Activated CD4-positive, alpha-beta T cell treated with anti-CD3 and anti-CD28 coated beads, Interleukin-2, amount 10 ng/mL, durations not matched to agents 24 days and 14 days (primary cell): ENCODE data around the gene IPO5. TPM values are rescaled to one million over a fixed set of nuclear protein-coding genes. Genes with fewer than 3 reads are reported as not detected.

ENCODE experiments used
- DNase-seq: peaks from one replicate; pipeline ENCODE4 v3.0.0; 2022
- H3K27ac Mint-ChIP-seq: one replicate; pipeline ENCODE4 v1.8.0; 2022; ENCODE audit warnings: mild to moderate bottlenecking, mixed read lengths
- H3K27me3 Mint-ChIP-seq: one replicate; pipeline ENCODE4 v1.8.0; 2022; ENCODE audit warnings: mixed read lengths
- H3K36me3 Mint-ChIP-seq: one replicate; pipeline ENCODE4 v1.8.0; 2022; ENCODE audit warnings: low read depth, mild to moderate bottlenecking, mixed read lengths
- H3K4me1 Mint-ChIP-seq: one replicate; pipeline ENCODE4 v1.8.0; 2021; ENCODE audit warnings: mixed read lengths
- H3K4me3 Mint-ChIP-seq: one replicate; pipeline ENCODE4 v1.8.0; 2022; ENCODE audit warnings: mild to moderate bottlenecking, moderate library complexity, mixed read lengths
- H3K9me3 Mint-ChIP-seq: one replicate; pipeline ENCODE4 v1.8.0; 2021; ENCODE audit warnings: mixed read lengths
- intact Hi-C: fragments of 100-400 bp; cut with micrococcal nuclease; formaldehyde crosslinking; loops from one replicate; pipeline ENCODE4 v1.15.1; 2023
- total RNA-seq: library from RNA; stranded (reverse); gene quantifications from 2 replicates; pipeline ENCODE4 v1.2.3, GENCODE V29; 2022

The IPO5 gene
- 243 and 245 TPM in 2 replicates for total RNA-seq

DNA sequence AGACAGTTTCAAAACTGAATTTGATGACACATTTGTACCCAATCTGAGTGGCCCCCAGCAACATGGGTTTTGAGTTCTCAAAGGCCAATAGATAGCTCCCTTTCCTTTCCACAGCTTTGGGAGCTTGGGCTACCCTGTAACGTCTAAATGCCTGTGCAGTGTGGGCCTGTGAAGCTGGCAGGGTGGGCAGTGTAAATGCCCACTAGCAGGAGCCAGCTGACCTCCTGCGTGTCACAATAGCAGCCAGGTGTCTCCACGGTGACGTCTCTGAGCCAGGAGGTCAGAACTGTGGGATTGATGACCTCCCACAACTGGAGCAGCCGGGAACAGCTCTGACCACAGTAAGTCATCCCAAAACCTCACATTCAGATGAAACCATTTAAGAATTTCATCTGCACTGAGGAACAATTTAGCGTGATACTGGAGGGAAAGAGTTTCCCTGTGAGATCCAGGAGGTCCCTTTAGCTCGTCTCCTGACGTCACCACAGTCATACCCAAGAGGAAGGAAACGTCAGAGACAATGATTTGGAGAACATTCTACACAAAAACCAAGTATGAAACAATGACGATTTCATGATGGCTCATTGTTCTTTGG is at the start of gene IPO5:
IPO5 (plus strand) TSS at position 300 of the 595 bp plus-strand sequence. CDS start 23,022 bp downstream, outside the sequence.
- H3K27ac Mint-ChIP-seq, result no peak within 1 kb of the TSS
- peaks cover 3% of the 10 kb centered on the region for H3K9me3 Mint-ChIP-seq
- no peaks in the 10 kb centered on the region for H3K27me3 Mint-ChIP-seq
- no peaks in the 10 kb centered on the region for H3K4me1 Mint-ChIP-seq
- no peak for DNase-seq
- no peaks in the 10 kb centered on the region for H3K36me3 Mint-ChIP-seq
- no peak within 1 kb of the TSS for H3K4me3 Mint-ChIP-seq
- intact Hi-C loops, result no loop called here

DNA sequence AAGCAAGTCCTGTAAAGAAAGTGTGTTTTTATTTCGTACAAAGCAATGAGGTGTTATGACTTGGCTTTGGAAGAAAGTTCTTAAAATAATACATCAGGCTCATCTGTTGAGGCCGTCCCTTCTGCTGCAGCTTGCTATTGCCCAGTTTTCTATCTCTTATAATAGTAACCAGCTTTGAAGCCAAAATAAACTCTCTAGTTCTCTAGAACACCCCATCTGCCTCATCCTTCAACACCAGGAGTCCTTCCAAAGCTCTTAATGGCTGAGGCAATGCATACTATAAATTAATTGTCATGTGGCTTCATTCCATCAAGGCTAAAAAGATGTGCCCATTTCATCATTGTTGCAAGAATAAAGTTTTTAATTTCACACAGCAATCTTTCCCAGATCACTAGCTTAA is 49.4 kb upstream of the IPO5 start:
- Mint-ChIP-seq H3K27ac (no peak overlapping the region), H3K27me3 (no peaks in the 10 kb centered on the region), H3K4me3 (no peak overlapping the region), H3K9me3 (no peaks in the 10 kb centered on the region), H3K36me3 (no peaks in the 10 kb centered on the region), H3K4me1 (no peaks in the 10 kb centered on the region)
- no peak for DNase-seq
- intact Hi-C loops, result no loop called here

DNA sequence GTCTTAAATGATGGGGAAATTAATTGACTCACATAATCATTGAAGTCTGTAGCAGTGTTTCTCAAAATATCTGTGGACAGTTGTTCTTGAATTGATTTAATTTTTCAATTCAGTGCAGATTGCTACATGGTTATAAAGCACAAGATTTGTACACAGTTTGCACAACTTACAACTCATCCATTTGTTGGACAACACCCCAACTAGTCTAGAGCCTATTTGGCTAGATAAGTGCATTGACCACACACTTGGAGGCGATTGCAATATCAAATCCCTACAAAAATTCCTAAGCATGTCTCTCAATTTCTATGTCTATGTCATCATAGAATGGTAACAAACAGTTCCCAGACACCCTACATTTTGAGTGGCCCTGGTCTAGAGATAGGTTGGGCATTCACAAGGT is 48.0 kb upstream of the IPO5 start:
- intact Hi-C loops, result no loop called here
- no peaks in the 10 kb centered on the region for H3K9me3 Mint-ChIP-seq
- H3K4me3 Mint-ChIP-seq, result no peak overlapping the region

DNA sequence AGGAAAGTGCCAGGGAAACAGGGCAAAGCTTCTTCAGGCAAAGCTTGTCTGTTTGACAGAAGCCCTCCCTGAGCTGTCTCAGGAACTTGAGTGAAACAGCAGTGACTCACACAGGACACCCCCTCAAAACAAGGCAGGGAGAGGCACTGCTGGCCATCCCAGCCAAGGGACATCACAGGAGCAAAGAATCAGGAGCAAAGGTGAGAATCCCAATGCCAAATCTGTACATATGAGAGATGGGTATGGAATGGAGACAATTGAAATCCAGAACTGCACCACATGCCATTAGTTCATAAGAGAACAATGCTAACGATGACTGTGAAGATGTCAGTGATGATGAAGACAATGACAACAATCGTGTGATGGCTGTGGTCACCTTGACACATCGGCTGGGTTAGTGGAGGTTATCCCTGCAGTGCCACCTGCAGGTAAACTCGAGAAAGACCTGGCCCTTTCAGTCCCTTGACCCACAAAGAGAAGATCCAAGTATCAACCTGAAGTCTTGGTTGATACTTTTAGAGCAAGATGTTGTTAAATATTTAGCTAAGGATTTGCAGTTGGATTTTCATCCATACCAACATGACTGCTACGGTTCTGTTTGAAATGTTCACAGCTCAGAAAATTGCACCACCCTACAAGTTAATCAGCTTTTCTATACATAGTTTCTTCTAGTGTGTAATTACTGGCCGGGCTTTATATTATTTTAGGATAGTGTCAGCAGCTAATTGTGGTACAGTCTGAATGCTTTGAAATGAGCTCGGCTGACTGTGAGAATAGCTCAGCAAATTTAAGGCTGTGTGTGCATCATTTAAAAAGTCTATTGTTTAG is 42.0 kb upstream of the IPO5 start:
- intact Hi-C loops, result no loop called here
- Mint-ChIP-seq H3K4me3 (no peak overlapping the region), H3K36me3 (no peaks in the 10 kb centered on the region), H3K4me1 (no peaks in the 10 kb centered on the region), H3K27me3 (no peaks in the 10 kb centered on the region), H3K27ac (no peak overlapping the region), H3K9me3 (peaks cover 7% of the 10 kb centered on the region)
- no peak for DNase-seq

More for the DNA sequence above, 48.0 kb upstream of the IPO5 start:
- Mint-ChIP-seq H3K27ac (no peak overlapping the region), H3K36me3 (no peaks in the 10 kb centered on the region), H3K27me3 (no peaks in the 10 kb centered on the region), H3K4me1 (no peaks in the 10 kb centered on the region)
- no peak for DNase-seq

DNA sequence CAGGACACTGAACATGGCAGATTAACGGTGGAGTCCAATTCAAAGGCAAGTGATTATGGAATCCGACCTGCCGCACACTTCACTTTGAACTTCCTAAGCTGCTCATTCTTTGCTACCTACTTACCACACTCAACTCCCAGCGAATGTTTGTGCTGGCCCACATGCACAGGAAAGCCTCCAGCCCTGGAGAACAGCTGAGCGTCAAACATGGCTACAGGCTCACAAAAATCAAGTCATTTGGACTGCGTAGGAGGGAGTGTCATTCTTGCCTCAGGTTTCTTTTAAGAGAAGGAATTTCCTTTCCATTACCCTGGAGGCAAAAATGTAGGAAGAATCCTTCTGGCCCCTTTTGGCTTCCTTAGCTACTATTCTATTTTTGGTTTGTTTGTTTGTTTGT is 41.3 kb upstream of the IPO5 start:
- H3K4me1 Mint-ChIP-seq, result no peaks in the 10 kb centered on the region
- peaks cover 7% of the 10 kb centered on the region for H3K9me3 Mint-ChIP-seq
- no peak for DNase-seq
- no peaks in the 10 kb centered on the region for H3K27me3 Mint-ChIP-seq
- no peak overlapping the region for H3K27ac Mint-ChIP-seq
- intact Hi-C loops, result no loop called here
- H3K4me3 Mint-ChIP-seq, result no peak overlapping the region
- H3K36me3 Mint-ChIP-seq, result no peaks in the 10 kb centered on the region

DNA sequence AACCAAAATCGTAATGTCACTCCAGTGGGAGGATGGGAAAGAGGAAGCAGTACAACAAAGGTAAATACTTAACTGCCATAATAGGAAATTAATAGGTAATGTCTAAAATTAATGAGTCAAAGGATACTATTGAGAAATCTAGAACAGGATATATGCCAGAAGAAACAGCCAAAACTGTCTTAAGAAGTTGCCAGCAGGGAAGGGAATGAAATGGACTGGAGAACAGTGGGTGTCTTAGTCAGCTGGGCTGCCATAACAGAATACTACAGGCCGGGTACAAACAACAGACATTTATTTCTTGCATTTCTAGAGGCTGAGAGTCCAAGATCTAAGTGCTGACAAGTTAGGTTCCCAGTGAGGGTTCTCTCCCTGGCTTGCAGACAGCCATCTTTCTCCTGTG is 40.3 kb upstream of the IPO5 start:
- DNase-seq, result no peak
- H3K4me1 Mint-ChIP-seq, result no peaks in the 10 kb centered on the region
- H3K27ac Mint-ChIP-seq, result no peak overlapping the region
- intact Hi-C loops, result no loop called here
- H3K9me3 Mint-ChIP-seq, result peaks cover 7% of the 10 kb centered on the region
- no peak overlapping the region for H3K4me3 Mint-ChIP-seq
- H3K36me3 Mint-ChIP-seq, result no peaks in the 10 kb centered on the region
- H3K27me3 Mint-ChIP-seq, result no peaks in the 10 kb centered on the region

DNA sequence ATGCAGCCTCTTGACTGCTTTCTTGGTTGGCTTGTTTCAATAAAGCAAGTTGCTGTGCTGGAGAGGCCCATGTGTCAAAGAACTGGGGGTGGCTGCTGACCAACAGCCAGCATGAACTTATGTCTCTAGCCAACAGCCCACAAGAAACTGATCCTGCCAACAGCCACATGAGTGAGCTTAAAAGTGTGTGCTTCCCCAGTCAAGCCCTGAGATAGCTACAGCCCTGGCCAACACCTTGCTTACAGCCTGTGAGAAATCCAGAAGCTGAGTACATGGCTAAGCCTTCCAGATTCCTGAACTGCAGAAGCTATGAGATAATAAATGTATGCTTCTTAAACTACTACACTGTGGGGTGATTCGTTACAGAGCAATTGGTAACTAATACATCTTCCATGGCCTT is 38.9 kb upstream of the IPO5 start:
- H3K27me3 Mint-ChIP-seq, result no peaks in the 10 kb centered on the region
- H3K36me3 Mint-ChIP-seq, result no peaks in the 10 kb centered on the region
- H3K4me1 Mint-ChIP-seq, result no peaks in the 10 kb centered on the region
- intact Hi-C loops, result no loop called here
- H3K27ac Mint-ChIP-seq, result no peak overlapping the region
- H3K4me3 Mint-ChIP-seq, result no peak overlapping the region
- DNase-seq, result no peak
- peaks cover 7% of the 10 kb centered on the region for H3K9me3 Mint-ChIP-seq

DNA sequence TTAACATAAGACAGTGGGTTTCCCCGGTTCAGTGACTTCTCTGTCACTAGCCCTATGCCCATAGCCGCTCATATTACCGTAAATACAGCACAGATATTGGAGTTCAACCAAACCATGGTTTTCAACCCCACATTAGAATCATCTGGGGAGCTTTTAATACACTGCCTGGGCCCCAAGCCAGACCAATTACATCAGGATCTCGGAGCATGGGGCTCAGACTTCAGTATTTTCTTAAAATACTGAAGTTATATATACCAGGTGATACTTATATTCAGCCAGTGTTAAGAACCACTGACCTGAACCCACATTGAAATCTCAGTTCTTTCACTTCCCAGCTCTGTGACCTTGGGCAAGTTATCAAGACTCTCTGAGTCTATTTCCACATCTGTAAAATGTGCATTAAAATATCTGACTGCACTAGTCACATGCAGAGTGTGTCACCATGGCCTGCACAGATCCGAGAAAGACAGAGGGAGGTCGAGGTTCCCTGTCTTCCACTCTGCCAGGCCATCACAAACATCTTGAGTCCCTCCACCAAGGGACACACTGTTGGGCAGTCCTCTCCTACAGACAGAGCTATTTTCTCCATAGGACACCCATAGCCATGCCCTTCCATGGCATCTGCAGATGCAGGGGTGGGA is 32.2 kb upstream of the IPO5 start:
- no peaks in the 10 kb centered on the region for H3K36me3 Mint-ChIP-seq
- no peaks in the 10 kb centered on the region for H3K27me3 Mint-ChIP-seq
- no peak for DNase-seq
- H3K27ac Mint-ChIP-seq, result no peak overlapping the region
- H3K4me1 Mint-ChIP-seq, result no peaks in the 10 kb centered on the region
- no peak overlapping the region for H3K4me3 Mint-ChIP-seq
- H3K9me3 Mint-ChIP-seq, result peaks cover under 1% of the 10 kb centered on the region
- intact Hi-C loops, result no loop called here

DNA sequence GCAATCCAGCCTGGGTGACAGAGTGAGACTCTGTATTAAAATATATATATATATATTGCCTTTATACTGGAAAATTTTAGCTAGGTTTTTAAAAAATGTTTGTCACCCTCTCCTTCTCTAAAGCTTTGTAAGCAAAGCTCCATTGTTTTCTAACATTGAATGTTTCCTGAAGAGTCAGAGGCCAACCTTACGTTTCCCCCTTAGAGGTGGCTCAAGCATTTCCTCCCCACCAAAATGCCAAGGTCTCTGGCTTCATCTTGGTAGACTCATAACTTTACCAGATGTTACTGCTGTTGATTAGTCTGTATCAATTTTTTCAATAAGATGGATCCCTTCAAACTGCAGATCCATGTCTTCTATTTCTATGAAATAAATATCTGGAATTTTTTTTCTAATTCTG is 25.2 kb upstream of the IPO5 start:
- no peaks in the 10 kb centered on the region for H3K9me3 Mint-ChIP-seq
- peaks cover 3% of the 10 kb centered on the region for H3K27me3 Mint-ChIP-seq
- intact Hi-C loops, result no loop called here
- H3K4me1 Mint-ChIP-seq, result no peaks in the 10 kb centered on the region
- H3K27ac Mint-ChIP-seq, result no peak overlapping the region
- H3K36me3 Mint-ChIP-seq, result no peaks in the 10 kb centered on the region
- no peak overlapping the region for H3K4me3 Mint-ChIP-seq
- DNase-seq, result no peak

DNA sequence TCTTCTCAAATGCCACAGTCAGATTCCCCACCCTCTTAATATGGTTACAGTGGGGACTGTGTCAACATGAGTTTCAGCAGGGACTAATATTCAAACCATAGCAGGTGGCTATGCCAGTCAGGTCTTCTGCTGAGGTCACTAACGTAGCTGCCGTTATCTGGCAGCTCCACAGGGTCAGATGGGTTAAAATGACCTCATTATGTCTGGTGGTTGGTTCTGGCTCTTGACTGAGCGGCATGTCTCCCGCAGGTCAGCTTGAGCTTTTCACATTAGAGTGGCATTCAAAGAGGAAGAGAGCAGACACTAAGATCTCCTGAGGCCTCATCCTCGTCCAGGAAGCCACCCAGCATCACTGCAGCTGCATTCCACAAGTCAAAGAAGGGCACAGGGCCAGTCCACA is 21.4 kb upstream of the IPO5 start:
- Mint-ChIP-seq H3K36me3 (no peaks in the 10 kb centered on the region), H3K27me3 (peaks cover 5% of the 10 kb centered on the region), H3K4me3 (no peak overlapping the region), H3K4me1 (no peaks in the 10 kb centered on the region), H3K9me3 (no peaks in the 10 kb centered on the region), H3K27ac (no peak overlapping the region)
- DNase-seq, result no peak
- intact Hi-C loops, result no loop called here

DNA sequence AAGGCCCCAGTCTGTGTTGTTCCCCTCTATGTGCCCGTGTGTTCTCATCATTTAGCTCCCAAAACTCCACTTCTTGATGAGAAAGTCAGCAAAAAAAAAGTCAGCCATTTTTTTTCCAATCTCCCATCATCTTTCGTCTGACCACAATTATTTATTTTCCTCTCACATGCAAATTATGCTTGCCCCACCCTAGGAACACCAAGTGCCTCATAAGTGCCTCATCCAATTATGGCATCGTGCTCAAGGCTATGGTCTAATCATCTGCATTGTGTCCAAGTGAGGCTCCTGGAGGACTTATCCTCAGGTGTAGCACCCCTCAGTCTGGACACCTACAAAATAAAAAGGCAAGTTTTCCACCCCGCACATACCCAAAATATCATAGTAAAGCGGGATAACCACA is 20.8 kb upstream of the IPO5 start:
- no peak for DNase-seq
- intact Hi-C loops, result no loop called here
- H3K4me1 Mint-ChIP-seq, result no peaks in the 10 kb centered on the region
- no peaks in the 10 kb centered on the region for H3K9me3 Mint-ChIP-seq
- H3K36me3 Mint-ChIP-seq, result no peaks in the 10 kb centered on the region
- no peak overlapping the region for H3K4me3 Mint-ChIP-seq
- H3K27ac Mint-ChIP-seq, result no peak overlapping the region
- H3K27me3 Mint-ChIP-seq, result peaks cover 5% of the 10 kb centered on the region

DNA sequence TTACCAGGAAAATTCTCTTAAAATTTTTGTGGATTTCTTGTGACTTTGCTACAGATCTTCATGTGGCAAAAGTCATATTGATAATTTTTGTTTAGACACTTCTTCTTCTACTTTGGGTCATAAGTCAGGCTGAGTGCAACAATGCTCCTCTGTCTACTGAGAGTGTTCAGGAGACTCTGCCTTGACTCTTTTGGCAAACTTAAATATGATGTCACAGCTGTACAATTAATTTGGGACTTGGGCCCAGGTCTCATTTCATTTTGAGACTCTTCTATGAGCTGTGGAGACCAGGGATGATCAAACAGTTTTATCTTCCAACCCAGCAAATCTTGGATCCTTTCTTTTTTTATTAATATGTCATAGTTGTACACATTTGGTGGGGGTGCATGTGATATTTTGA is 19.7 kb upstream of the IPO5 start:
- H3K36me3 Mint-ChIP-seq, result no peaks in the 10 kb centered on the region
- H3K4me3 Mint-ChIP-seq, result no peak overlapping the region
- intact Hi-C loops, result no loop called here
- DNase-seq, result no peak
- H3K27me3 Mint-ChIP-seq, result peaks cover 10% of the 10 kb centered on the region
- H3K4me1 Mint-ChIP-seq, result no peaks in the 10 kb centered on the region
- H3K27ac Mint-ChIP-seq, result no peak overlapping the region
- no peaks in the 10 kb centered on the region for H3K9me3 Mint-ChIP-seq

DNA sequence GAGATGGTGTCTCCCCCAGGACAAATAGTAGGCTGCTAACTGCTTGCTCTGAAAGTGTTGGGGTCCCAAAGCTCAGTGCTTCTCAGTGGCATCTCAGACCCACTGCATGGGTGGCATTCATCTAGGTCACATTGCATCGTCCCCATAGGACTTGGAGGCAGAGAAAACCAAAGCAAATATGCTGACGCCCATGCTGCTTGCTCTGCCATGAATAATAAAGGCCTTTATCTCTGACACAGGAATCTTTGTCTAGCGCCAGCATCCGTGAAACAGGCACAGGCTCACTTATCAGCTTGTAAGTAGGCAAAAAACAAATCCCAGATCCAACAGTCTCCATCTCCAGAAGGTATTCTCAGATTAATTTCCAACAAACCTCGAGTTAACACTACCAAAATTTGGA is 18.9 kb upstream of the IPO5 start:
- no peaks in the 10 kb centered on the region for H3K36me3 Mint-ChIP-seq
- no peak overlapping the region for H3K27ac Mint-ChIP-seq
- H3K9me3 Mint-ChIP-seq, result no peaks in the 10 kb centered on the region
- H3K4me1 Mint-ChIP-seq, result no peaks in the 10 kb centered on the region
- intact Hi-C loops, result no loop called here
- peaks cover 12% of the 10 kb centered on the region for H3K27me3 Mint-ChIP-seq
- no peak for DNase-seq
- H3K4me3 Mint-ChIP-seq, result no peak overlapping the region

DNA sequence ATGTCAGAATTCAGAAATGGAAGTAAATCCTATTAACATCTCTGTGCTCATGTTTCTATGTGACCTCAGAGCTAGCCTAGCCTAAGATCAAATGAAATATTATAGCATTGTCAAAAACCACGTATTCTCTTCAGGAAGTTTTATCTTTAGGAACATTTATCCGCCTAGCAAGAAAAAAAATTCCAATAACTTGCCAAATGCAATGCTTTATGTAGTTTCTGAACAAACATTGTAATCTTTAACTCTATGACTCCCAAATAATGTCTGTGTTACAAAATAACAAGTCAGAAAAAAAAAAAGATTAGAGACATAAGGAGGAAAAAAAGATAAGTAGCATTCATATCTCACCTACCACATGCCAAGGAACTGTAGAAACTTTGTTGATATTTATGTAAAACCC is 18.4 kb upstream of the IPO5 start:
- DNase-seq, result no peak
- Mint-ChIP-seq H3K27ac (no peak overlapping the region), H3K4me1 (no peaks in the 10 kb centered on the region), H3K36me3 (no peaks in the 10 kb centered on the region), H3K4me3 (no peak overlapping the region), H3K27me3 (peaks cover 10% of the 10 kb centered on the region), H3K9me3 (no peaks in the 10 kb centered on the region)
- intact Hi-C loops, result no loop called here
